Spleen (tissue), 7 donors: ENCODE results near the gene KRT73.

ENCODE experiments used
- POLR2A ChIP-seq, 3 donors: fragments of 450-650 bp; IDR thresholded peaks; one replicate each; pipeline ENCODE4 v1.5.1; 2017; ENCODE audit warnings: antibody characterized with exemption in 3 of 3, mild to moderate bottlenecking in 1 of 3
- POLR2AphosphoS5 ChIP-seq, 3 donors: sonication (generic); formaldehyde crosslinking; IDR thresholded peaks; one replicate each; pipeline ENCODE4 v1.5.1; 2017; ENCODE audit warnings: antibody characterized with exemption in 3 of 3
- TF ChIP-seq, protein P1 (sequence below), 11 experiments: fragments of 200-600 bp in 7 of 11; fragments of 450-650 bp in 4 of 11; sonication (generic) in 4 of 11; IDR thresholded peaks in 8 of 11; conservative IDR thresholded peaks in 3 of 11; 1 replicate in 7 of 11; 2 replicates in 4 of 11; pipeline versions ENCODE4 v1.4.0 to v1.8.0; 2016 to 2021; ENCODE audit warnings: antibody characterized with exemption in 11 of 11, inconsistent platforms in 4 of 11, mild to moderate bottlenecking in 1 of 11
- donor health status: DM: no; HTN: no; CAD: no; lungs with moderate emphysema.
- donor health status: DM: no; HTN: no; CAD: no.
- donor health status: DM: no; HTN: no; CAD: no.

DNA sequence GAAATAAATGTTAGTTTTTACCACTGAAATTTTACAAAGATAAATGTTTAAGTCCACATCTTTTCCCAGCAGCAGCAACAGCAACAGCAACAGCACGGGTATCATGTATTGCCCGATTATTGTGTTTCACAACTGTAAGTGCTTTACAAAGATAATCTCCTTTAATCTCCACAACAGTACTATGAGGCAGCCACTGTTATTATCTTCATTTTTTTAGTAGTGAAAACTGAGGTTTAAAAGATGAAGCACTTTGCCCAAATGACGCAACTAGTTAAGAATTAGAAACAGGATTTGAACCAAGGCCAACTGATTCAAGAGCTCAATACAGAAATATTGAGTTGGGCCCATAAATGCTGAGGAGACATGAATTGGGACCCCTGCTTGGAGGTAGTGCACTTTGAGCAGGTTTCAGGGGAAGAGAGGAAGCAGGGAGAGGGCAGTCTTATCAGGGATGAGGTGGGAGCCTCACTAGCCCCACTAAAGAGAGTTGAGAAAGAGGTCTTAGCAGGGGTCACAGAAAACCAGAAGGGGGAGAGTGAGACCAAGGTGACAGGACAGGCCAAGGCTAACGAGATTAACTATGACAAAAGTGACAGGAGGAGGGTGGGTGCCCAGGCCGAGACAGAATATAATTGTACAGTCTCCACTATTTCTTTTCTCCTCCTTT is 18.4 kb upstream of the KRT73 start:
- TF ChIP-seq, protein P1, sequence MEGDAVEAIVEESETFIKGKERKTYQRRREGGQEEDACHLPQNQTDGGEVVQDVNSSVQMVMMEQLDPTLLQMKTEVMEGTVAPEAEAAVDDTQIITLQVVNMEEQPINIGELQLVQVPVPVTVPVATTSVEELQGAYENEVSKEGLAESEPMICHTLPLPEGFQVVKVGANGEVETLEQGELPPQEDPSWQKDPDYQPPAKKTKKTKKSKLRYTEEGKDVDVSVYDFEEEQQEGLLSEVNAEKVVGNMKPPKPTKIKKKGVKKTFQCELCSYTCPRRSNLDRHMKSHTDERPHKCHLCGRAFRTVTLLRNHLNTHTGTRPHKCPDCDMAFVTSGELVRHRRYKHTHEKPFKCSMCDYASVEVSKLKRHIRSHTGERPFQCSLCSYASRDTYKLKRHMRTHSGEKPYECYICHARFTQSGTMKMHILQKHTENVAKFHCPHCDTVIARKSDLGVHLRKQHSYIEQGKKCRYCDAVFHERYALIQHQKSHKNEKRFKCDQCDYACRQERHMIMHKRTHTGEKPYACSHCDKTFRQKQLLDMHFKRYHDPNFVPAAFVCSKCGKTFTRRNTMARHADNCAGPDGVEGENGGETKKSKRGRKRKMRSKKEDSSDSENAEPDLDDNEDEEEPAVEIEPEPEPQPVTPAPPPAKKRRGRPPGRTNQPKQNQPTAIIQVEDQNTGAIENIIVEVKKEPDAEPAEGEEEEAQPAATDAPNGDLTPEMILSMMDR (IDR thresholded peaks at IDR 0.05 in 8 of 11, conservative IDR thresholded peaks at IDR 0.05 in 3 of 11), result no peak
- TF ChIP-seq POLR2AphosphoS5 (IDR thresholded peaks at IDR 0.05), result no peak
- TF ChIP-seq POLR2A (IDR thresholded peaks at IDR 0.05), result no peak
